ENCODE measurements around the gene ZNF587B. TPM values are rescaled to one million over a fixed set of nuclear protein-coding genes. Genes with fewer than 3 reads are reported as not detected.
A peak's percentile ranks its signal among the peaks of the same experiment; 100 is the strongest.

ZNF587B gene
- total and polyA plus RNA-seq, 12 donors = 1.3 to 8.1 (median 7.1) TPM

DNA sequence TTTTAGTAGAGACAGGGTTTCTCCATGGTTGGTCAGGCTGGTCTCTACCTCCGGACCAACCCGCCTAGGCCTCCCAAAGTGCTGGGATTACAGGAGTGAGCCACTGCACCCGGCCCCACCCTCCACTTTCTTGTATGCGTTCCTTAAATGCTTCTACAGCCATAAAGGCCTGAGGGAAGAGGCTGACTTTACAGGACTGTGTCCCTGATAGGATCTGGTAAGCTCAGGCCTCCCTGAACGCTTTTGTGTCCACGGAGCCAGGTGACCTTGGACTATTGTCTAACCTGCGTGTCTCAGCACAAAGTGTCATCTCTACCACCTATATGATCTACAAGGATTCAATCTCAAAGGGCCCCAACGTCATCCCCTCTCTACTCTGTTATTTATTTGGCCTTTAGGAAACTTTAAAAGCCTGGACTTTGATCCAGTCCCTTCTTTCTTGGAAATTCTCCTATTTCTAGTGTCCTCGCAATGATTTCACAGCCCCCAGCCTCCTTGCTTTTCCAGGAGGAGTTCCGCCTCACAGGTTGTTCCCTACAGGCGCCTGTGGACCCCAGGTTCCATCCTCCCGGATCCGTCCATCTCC is 16.1 kb upstream of the ZNF587B start:
- no peak for TF ChIP-seq CTCF (IDR thresholded peaks at IDR 0.05)
- Histone ChIP-seq H3K36me3 (peaks cover 0 to 40% (median 8%) of the 10 kb centered on the region in 9 donors), H3K4me3 (peak overlapping the region; percentile 57 to 92 (median 78)), H3K27me3 (no peaks in the 10 kb centered on the region), H3K4me1 (peaks cover 2 to 32% (median 19%) of the 10 kb centered on the region in 9 donors), H3K27ac (peak overlapping the region in 9 of 10 donors; percentile 71 to 89 (median 82)), H3K9me3 (no peaks in the 10 kb centered on the region)
- no peak for DNase-seq
- WGBS, 2 donors = 11 to 21% methylated on average over 11 to 13 of the region's 13 CpGs
- intact Hi-C loops (cut with DNase I) = no loop called here
- peak in 3 of 8 donors; percentile 11 to 16 (median 13) for ATAC-seq

DNA sequence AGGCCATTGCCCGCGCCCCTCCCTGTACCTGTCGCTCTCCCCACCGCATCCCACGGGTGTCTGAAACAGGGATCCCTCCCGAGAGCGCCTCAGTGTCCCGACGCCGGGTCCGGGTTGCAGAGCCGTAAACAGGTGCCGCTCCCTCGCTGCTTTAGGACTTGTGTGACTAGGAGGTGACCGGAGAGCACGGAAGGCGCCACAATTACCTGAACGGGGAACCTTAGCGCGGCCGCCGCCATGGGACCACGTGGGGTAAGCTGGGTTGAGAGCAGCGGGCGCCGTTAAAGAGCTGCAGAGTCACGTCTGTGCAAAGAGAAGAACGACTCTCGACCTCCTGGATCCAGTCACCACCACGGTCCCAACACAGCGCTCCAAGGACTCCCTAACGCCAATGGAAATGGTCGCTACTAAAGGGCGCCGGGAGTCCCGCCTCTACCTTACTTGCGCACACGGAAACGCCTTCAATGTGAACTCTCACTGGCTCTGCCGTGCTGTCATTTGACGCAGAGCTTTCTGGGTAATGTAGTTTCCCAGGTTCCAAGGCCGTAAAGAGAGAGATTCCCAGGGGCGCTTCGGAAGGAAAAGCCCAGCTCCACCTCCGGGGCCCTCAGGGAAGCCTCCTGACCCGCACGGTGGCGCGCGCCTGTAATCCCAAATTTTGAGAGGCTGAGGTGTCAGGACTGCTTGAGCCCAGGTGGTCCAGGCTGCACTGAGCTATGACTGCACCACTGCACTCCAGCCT is 15.4 kb upstream of the ZNF587B start, which contains the start of gene ZNF552:
TSS of gene ZNF552 (minus strand) at position 409 of the 742 bp plus-strand sequence. CDS start at position 239, 170 bp downstream.
- no peaks in the 10 kb centered on the region for H3K27me3 ChIP-seq
- intact Hi-C loops (cut with DNase I) = loop anchor here in 1 of 10 donors (5.0 kb wide), 1 partner anchor 67 kb away; the partner anchor contains the start of gene ZNF776
- peak within 1 kb of the TSS; percentile 57 to 92 (median 78) for H3K4me3 ChIP-seq
- DNase-seq (peak; percentile 78 to 89), ATAC-seq (peak; percentile 94 to 95 (median 95))
- peak within 1 kb of the TSS; percentile 12 to 89 (median 82) for H3K27ac ChIP-seq
- no peaks in the 10 kb centered on the region for H3K9me3 ChIP-seq
- peaks cover 2 to 32% (median 20%) of the 10 kb centered on the region in 9 donors for H3K4me1 ChIP-seq
- TF ChIP-seq CTCF (IDR thresholded peaks at IDR 0.05) = peak in 1 of 9 donors; percentile 6
- H3K36me3 ChIP-seq = peaks cover 0 to 33% (median 3%) of the 10 kb centered on the region in 9 donors
- 0% methylated on average over 50 of the region's 50 CpGs for WGBS, 2 donors

DNA sequence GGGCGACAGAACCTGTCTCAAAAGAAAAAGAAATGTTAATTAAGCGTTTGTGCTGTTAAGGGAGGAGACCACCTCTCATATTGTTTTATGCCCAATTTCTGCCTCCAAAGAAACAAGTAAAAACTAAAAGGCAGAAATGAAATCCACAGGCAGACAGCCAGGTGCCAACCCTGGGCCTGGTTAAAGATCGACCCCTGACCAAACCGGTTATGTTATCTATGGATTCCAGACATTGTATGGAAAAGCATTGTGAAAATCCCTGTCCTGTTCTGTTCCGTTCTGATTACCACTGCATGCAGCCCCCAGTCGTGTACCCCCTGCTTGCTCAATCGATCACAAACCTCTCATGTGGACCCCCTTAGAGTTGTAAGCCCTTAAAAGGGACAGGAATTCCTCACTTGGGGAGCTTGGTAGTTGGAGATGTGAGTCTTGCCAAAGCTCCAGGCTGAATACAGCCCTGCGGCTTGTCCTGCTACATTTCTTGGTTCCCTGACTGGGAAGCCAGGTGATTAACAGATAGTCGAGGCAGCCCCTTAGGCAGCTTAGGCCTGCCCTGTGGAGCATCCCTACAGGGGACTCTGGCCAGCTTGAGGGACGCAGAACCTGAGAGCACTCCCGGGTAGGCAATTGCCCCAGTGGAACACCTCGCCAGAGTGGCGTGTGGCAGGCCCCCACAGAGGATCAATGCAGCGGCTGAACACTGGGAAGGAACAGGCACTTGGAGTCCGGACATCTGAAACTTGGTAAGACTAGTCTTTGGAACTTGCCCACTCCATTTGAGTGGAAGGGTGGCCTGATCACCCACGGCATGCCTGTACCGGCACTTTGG is 14.6 kb upstream of the ZNF587B start:
- Histone ChIP-seq H3K9me3 (no peaks in the 10 kb centered on the region), H3K4me3 (peak overlapping the region in 9 of 10 donors; percentile 69 to 92 (median 80)), H3K27me3 (no peaks in the 10 kb centered on the region), H3K36me3 (peaks cover 0 to 25% (median 0%) of the 10 kb centered on the region in 9 donors), H3K27ac (peak overlapping the region in 9 of 10 donors; percentile 12 to 89 (median 81)), H3K4me1 (peaks cover 4 to 39% (median 25%) of the 10 kb centered on the region in 9 donors)
- WGBS, 2 donors = 90 to 91% methylated on average over 17 of the region's 17 CpGs
- intact Hi-C loops (cut with DNase I) = loop anchor here in 1 of 10 donors (5.0 kb wide), 1 partner anchor 68 kb away; the partner anchor contains the start of gene ZNF776
- ATAC-seq (no peak), DNase-seq (no peak)
- TF ChIP-seq CTCF (IDR thresholded peaks at IDR 0.05) = no peak

All from heart right ventricle (tissue), 16 donors.